Endodermal cell (in vitro differentiated cells): ENCODE measurements around the gene ERCC8. TPM values are rescaled to one million over a fixed set of nuclear protein-coding genes. Genes with fewer than 3 reads are reported as not detected.
A peak's percentile ranks its signal among the peaks of the same experiment; 100 is the strongest.

Experiments
- DNase-seq: peaks from one replicate; pipeline ENCODE4 v3.0.0-alpha.2; 2017
- H3K27ac ChIP-seq: 2 replicates; pipeline ENCODE4 v1.5.1; 2013; ENCODE audit warnings: mild to moderate bottlenecking, low read depth, low read length, moderate library complexity
- H3K27me3 ChIP-seq: 2 replicates; pipeline ENCODE4 v1.6.1; 2013; ENCODE audit warnings: mild to moderate bottlenecking, low read length, moderate library complexity; ENCODE audit not compliant: insufficient read depth, control insufficient read depth, poor library complexity, severe bottlenecking
- H3K36me3 ChIP-seq: 2 replicates; pipeline ENCODE4 v1.7.0; 2013; ENCODE audit warnings: mild to moderate bottlenecking, low read length, moderate library complexity; ENCODE audit not compliant: control insufficient read depth, insufficient read depth
- H3K4me1 ChIP-seq: one replicate; pipeline ENCODE4 v1.7.0; 2013; ENCODE audit warnings: low read length; ENCODE audit not compliant: control insufficient read depth, insufficient read depth
- H3K4me3 ChIP-seq: 2 replicates; pipeline ENCODE4 v1.5.1; 2013; ENCODE audit warnings: mild to moderate bottlenecking, low read length, moderate library complexity
- H3K9ac ChIP-seq: 2 replicates; pipeline ENCODE4 v1.6.1; 2013; ENCODE audit warnings: mild to moderate bottlenecking, low read length, moderate library complexity; ENCODE audit not compliant: poor library complexity, severe bottlenecking; ENCODE audit errors: extremely low read depth
- H3K9me3 ChIP-seq: 2 replicates; pipeline ENCODE4 v1.6.1; 2013; ENCODE audit warnings: mild to moderate bottlenecking, low read length, moderate library complexity; ENCODE audit not compliant: control insufficient read depth
- H3K27ac Mint-ChIP-seq: 2 replicates; pipeline ENCODE4 v1.8.0; 2020; ENCODE audit warnings: mixed read lengths
- H3K27me3 Mint-ChIP-seq: 2 replicates; pipeline ENCODE4 v1.8.0; 2021; ENCODE audit warnings: mild to moderate bottlenecking, mixed read lengths; ENCODE audit not compliant: insufficient read depth
- H3K36me3 Mint-ChIP-seq: 2 replicates; pipeline ENCODE4 v1.8.0; 2020; ENCODE audit warnings: low read depth, mixed read lengths
- H3K4me1 Mint-ChIP-seq: 2 replicates; pipeline ENCODE4 v1.8.0; 2020; ENCODE audit warnings: mixed read lengths
- H3K4me3 Mint-ChIP-seq: 2 replicates; pipeline ENCODE4 v1.8.0; 2020; ENCODE audit warnings: mild to moderate bottlenecking, moderate library complexity, mixed read lengths
- H3K9me3 Mint-ChIP-seq: 2 replicates; pipeline ENCODE4 v1.8.0; 2020; ENCODE audit warnings: mild to moderate bottlenecking, mixed read lengths
- CTCF ChIP-seq: fragments of 200-600 bp; sonication (generic); conservative IDR thresholded peaks from 2 replicates; pipeline ENCODE4 v1.5.0; 2021; ENCODE audit warnings: antibody characterized with exemption, mild to moderate bottlenecking
- WGBS, 2 experiments: methylation state at CpG; one replicate each; pipeline versions ENCODE4 v1.1.5 to v1.1.7; 2013; ENCODE audit warnings: missing lambda C conversion rate in 2 of 2, mixed read lengths in 1 of 2; ENCODE audit not compliant: insufficient coverage in 1 of 2, insufficient read length in 1 of 2; 5-methylcytosine and 5-hydroxymethylcytosine counted together
- total RNA-seq, 2 donors: library from RNA; stranded (reverse); fragmentation: NEBNext Ultra II Directional in 1 of 2; extraction: Animal tissue kit (Norgen Biotek cat#: 25700) in 1 of 2; gene quantifications; 2 replicates in 1 of 2; 3 replicates in 1 of 2; pipeline ENCODE4 v1.2.1, GENCODE V29; 2021

The ERCC8 gene
- total RNA-seq, 2 donors from 2014 or later, result 14.7 to 19.2 TPM

DNA sequence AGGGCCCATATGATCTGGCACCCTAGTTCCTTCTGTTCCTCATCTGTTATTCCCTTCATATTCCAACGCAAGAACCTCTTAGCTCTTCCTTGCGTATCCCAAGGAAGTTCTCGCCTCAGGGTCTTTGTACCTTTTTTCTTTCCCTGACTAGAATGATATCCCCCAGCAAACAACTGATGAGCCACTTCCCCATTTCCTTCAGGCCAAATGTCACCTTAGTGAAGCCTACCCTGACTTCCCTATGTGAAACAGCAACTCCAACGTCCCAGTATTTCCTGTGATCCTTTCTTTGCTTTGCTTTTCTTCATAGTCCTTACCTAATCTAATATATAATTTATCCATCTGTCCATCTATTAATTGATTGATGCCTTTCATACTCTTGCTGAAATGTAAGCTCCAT is 47.9 kb downstream of the ERCC8 start:
- no peaks in the 10 kb centered on the region for H3K4me1 ChIP-seq
- Mint-ChIP-seq H3K27ac (no peak overlapping the region), H3K9me3 (no peaks in the 10 kb centered on the region), H3K4me3 (no peak overlapping the region), H3K36me3 (peaks cover 42% of the 10 kb centered on the region), H3K4me1 (no peaks in the 10 kb centered on the region), H3K27me3 (no peaks in the 10 kb centered on the region)
- no peak overlapping the region for H3K9ac ChIP-seq
- whole genome bisulfite sequencing, 2 experiments, result 87 to 89% methylated on average over 4 of the region's 4 CpGs
- TF ChIP-seq CTCF, result no peak
- H3K4me3 ChIP-seq, result no peak overlapping the region
- DNase-seq, result no peak
- no peak overlapping the region for H3K27ac ChIP-seq
- no peaks in the 10 kb centered on the region for H3K9me3 ChIP-seq
- H3K27me3 ChIP-seq, result no peaks in the 10 kb centered on the region
- peaks cover 23% of the 10 kb centered on the region for H3K36me3 ChIP-seq

DNA sequence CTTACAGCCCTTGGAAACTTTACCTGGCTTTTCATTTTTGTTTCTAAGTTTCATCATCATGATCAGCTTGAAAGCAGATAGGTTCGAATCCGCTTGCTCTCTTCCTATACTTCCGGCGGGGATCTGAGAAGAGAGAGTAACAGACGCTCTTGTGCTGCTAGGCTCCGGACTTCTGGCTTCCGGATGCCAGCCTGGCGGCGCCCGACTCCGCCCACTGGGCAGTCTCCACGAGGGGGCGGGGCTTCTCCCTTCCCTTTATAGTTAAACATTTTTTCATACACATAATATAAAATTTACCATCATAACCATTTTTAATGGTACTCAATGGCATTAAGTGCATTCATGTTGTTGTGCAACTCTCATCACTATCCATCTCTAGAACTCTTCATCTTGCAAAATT is 51.3 kb downstream of the ERCC8 start:
- Mint-ChIP-seq H3K27ac (no peak overlapping the region), H3K4me3 (no peak overlapping the region), H3K27me3 (no peaks in the 10 kb centered on the region), H3K36me3 (peaks cover 40% of the 10 kb centered on the region), H3K9me3 (no peaks in the 10 kb centered on the region), H3K4me1 (no peaks in the 10 kb centered on the region)
- no peak for TF ChIP-seq CTCF
- Histone ChIP-seq H3K4me1 (no peaks in the 10 kb centered on the region), H3K4me3 (no peak overlapping the region), H3K9ac (no peak overlapping the region), H3K27ac (no peak overlapping the region), H3K27me3 (no peaks in the 10 kb centered on the region), H3K9me3 (no peaks in the 10 kb centered on the region), H3K36me3 (peaks cover 20% of the 10 kb centered on the region)
- DNase-seq, result no peak
- WGBS, 2 experiments, result 96 to 100% methylated on average over 3 to 13 of the region's 13 CpGs

DNA sequence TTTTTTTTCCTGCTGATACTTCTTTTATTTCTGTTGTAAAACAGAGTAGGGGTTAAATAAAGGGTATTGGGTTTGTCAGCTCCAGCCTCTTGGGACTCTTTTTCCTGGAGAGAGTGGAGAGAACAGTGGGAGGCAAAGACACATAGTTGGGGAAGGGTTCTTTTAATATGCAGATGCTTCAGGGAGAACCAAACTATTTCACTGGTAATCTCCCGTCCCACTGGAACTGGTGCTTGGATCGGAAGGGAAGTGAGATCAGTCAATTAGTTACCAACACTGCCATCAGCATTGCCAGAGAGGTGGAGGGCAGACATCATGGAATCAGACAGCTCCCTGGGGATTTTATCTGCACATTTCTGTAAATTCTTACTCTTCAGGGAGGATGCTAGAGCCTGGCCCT is 53.2 kb downstream of the ERCC8 start:
- Mint-ChIP-seq H3K9me3 (no peaks in the 10 kb centered on the region), H3K27me3 (no peaks in the 10 kb centered on the region), H3K4me1 (no peaks in the 10 kb centered on the region), H3K36me3 (peaks cover 33% of the 10 kb centered on the region), H3K4me3 (no peak overlapping the region), H3K27ac (no peak overlapping the region)
- Histone ChIP-seq H3K4me1 (no peaks in the 10 kb centered on the region), H3K4me3 (no peak overlapping the region), H3K9me3 (no peaks in the 10 kb centered on the region), H3K9ac (no peak overlapping the region), H3K27ac (no peak overlapping the region), H3K36me3 (peaks cover 11% of the 10 kb centered on the region), H3K27me3 (no peaks in the 10 kb centered on the region)
- no peak for TF ChIP-seq CTCF
- WGBS, 2 experiments, result 60 to 63% methylated on average over 1 to 2 of the region's 2 CpGs
- DNase-seq, result peak; percentile 62
